NCI-H226 (cell line): ENCODE measurements around the gene POLR3GL.

ENCODE experiments used
- DNase-seq: peaks from one replicate; pipeline ENCODE4 v3.0.0-alpha.2; 2015

The POLR3GL gene

DNA sequence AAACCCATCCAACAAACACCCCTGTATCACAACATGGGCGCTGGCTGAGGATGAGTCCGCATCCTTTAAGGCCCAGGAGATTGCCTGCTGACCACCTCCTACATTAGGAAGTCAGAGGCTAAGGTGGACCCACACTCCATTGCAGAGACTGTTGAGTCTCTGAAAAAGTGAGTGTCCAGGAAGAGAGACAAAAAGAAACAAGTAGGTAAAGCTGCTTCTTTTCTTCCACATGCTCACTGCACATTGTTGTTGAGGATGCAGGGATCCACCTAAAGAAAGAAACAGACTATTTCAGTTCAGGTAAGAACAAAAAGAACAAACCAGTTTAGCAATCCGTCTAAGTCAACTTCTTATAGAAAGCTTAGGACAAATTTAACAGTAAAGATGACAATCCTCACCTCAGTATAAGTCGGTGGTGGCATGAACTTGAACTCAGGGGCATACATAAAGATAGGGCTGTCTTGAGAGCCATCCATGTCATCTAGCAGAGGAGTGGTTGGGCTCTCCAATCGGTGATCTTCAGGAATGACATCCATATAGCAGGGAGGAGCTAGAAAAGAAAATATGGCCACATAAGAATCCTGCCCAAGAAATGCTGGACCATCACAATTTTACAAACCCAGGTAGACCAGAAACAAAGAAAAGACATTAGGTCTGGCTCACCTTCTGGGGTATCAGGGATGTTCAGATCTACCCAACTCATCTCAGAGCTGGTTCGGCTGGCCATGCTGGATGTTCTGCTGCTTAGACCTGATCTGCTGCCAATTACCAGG is 29.3 kb downstream of the POLR3GL start:
- no peak for DNase-seq

DNA sequence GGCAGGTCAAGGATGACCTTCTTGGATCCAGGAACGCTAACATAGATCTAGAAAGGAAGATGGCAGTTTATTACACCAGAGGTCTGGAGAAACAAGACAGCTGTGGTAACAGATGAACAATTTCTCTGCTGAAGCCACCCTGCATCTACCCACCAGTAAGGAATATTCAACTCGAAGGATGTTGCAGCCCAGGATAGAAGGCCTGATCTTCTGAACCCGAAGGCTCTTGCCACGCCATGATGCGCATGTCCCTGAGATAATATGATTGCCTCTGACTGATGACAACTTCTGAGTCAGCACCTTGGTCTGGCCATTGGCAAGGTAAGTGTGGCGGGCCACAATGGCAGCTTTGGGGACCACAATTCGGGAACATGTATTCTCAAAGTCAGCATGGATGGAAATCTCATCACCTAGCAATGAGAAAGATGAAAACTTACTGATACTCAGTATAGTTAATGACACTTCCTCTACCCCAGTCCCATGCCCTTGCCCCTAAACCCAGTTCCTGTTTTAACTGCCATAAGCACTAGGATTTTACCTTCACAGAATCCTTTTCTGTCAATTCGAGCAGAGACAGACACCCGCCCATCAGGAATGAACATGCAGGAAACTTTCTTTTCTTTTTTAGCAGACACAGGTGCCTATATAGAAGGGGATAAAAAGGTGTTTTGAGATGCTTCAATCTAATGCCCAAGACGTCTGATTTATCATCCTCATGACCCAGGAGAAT is 30.1 kb downstream of the POLR3GL start:
- no peak for DNase-seq

DNA sequence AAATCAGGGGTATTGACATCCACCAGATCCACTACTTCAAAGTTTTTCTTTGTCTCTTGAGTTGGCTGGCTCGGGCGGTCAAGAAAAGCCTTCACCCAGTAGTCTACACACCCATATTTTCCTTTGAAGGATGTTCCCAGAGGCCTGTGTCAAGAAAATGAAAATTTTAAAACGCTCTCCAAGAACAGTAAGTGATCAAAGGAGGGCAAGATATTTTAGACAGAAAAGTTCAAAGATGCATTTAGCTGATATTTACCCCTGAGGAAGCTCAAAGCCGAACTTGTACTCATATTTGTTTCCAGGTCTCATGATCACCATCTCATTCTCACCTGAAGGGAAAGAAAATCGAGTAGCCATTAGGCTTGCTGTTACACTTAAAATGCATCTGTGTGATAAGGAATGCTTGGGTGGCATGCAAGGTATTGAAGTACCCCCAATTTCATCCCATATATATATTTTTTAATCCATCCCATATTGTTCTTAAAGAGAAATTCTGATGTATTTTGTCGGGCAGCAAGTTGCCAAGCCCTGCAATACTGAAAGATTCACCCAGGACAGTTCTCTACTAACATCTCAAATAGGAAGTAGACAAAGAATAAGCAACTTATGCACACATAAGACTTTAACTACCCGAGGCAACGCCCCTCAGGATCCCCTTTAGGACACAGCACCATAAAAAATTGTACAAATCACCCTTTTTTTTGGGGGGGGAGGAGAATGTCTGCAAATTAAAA is 30.8 kb downstream of the POLR3GL start:
- no peak for DNase-seq

DNA sequence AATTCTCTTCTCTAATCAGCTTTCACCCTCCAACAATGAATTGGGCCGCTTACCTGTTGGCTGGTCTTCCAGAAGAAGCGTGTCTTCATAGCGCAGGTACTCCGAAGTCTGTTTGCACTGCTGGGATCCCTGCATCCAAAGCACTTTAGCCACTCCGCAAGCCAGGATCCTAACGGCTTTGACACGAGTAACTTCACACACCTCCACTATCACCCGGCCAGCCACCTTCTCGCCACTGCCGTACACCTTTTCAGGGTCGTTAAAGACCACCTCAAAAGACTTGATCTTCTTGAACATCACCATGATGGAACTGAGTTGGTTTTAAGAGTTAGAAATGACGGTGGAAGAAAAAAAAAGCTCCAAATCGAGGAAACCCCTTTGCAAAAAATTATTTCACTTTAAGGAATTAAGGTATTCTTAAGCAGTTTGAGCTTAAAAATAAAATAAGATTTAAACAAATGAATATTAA is 31.5 kb downstream of the POLR3GL start:
- DNase-seq = no peak

DNA sequence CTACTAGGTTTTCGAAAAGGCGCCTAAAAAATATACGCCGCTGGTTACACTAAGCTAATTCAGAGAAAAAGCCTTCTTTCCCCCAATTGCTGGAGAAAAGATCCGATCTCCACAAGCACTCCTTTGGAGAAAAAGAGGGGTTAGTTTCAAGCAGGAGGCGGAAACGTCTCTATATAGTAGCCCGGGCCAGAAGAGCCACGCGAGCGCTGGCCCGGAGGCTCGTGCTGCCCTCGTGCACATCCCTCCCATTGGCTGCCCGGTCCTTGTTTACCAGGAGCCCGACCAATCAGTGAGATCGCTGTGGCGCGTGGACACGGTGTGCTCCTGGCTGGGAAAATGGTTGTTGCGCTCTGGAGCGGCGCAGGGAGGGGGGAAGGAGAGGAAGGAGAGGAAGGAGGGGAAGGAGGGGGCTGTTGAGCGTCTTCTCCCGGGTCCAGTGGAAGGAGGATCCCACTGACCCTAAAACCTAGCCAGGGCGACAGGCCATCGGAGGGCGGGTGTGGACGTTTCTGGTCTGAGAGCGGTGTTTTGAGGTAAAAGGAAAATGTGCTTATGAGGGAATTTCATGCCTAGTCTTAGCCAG is 32.0 kb downstream of the POLR3GL start, which contains the start of gene TXNIP:
Gene TXNIP (minus strand): TSS at position 147 of the 583 bp plus-strand sequence. CDS start 313 bp downstream, outside the sequence.
- DNase-seq = peak; percentile 98

DNA sequence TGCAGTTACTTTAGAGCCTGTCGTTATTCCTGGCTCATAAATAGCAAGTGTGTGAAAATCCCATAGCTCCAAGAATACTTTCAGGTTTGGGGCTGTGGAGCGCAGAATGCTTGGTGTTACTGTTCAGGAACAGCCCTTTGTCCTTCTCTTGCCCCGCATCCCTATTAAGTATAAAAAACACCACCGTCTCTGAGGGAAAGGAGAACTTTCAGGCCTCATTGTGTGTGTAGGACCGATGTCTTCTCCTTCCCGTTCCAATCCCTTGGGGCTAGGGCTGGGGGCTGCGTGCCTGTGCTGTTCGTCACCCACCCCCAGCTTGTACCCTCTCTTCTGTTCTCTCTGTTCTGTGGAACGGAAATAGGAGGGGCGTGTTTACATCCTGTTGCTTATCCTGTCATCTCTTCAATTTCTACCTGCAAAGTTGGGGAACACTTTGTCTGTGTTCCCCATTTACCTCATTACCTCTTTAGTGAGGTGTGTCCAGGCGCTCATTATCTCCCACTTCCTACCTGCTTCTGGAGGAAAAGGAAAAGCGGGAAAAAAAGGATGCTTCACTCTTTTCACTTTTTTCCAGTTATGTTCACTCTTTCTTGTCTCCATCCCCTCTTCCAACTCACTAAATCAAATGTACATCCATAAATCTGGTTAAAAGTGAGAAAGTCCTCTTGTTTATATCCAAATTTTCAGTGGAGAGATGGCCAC is 32.7 kb downstream of the POLR3GL start:
- no peak for DNase-seq

DNA sequence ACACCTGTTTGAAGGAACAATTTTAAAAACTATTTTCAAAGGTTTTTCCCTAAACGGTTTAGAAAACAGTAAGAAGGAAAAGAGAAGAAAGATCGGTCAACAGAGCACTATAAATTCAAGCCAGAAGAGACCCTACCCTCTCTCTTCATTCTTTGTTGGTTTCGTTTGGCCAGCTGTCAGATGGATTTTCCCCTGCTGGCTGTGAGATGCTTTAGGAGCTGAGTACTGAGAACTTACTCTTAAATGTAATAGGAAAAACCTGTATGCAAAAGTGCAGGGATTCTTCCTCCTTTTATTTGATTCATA is 33.2 kb downstream of the POLR3GL start:
- DNase-seq = no peak

DNA sequence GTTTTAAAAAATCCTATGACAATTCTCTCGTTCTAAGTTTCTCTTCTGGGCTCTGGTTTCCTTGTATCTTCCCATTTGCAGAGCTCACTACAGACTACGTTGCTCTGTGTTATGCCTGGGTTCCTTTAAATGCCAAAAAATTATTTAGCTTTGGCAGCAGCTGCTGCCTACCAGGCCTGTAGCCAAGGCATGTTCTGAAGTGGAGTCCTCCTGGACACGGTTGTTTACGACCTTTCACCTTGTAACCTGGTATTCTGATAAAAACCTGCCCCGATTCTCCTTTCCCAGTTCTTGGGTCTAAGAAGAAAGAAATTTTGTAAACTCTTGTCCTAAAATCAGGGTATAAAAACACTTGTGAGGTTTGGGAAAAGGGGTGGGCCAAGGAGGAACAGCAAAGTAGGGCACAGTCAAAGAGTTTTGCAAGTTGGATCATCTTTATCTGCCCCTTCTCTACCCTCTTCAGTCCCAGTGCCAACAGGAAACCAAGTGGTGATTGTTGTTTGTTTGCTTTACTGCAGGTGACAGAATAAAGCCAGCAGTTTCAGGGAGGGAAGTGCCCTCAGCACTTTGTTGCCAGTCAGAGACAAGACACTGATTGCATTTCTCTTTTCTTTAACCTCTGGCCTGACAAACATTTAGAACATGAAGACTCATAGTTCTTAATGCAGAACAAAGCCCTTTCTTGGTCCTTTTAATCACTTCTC is 35.0 kb downstream of the POLR3GL start:
- DNase-seq = no peak

DNA sequence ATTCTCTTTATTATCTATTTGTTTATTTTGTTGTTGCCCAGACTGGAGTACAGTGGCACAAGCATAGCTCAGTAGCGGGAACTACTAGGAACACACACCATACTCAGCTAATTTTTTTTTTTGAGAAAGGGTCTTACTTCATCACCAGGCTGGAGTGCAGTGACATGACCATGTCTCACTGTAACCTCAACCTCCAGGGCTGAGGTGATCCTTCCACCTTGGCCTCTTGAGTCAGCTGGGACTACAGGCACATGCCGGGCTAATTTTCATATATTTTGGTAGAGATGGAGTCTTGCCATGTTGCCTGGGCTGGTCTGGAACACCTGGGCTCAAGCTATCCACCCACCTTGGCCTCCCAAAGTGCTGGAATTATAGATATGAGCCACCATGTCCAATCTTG is 37.2 kb downstream of the POLR3GL start:
- DNase-seq = no peak

DNA sequence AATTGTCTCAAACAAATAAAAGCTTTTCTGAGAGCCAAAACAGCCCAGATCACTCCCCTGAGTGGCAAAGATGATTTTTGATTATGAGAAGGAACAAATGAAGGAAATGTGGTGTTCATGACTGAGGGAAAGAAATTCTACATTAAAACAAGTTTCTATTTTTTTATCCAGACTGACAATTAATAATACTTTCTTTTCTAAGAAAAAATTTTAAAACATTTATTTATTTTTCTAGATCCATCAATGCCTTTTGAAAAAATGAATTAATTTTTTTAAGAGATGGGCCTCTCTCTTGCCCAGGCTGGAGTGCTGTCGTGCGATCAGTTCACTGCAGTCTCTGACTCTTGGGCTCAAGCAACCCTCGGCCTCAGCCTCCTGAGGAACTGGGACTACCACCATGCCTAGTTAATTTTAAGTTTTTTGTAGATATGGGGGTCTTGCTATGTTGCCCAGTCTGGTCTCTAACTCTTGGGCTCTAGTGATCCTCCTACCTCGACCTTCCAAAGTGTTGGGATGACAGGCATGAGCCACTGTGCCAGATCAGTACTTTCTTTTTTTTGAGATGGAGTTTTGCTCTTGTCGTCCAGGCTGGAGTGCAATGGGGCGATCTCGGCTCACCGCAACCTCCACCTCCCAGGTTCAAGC is 43.1 kb downstream of the POLR3GL start:
- DNase-seq = no peak

DNA sequence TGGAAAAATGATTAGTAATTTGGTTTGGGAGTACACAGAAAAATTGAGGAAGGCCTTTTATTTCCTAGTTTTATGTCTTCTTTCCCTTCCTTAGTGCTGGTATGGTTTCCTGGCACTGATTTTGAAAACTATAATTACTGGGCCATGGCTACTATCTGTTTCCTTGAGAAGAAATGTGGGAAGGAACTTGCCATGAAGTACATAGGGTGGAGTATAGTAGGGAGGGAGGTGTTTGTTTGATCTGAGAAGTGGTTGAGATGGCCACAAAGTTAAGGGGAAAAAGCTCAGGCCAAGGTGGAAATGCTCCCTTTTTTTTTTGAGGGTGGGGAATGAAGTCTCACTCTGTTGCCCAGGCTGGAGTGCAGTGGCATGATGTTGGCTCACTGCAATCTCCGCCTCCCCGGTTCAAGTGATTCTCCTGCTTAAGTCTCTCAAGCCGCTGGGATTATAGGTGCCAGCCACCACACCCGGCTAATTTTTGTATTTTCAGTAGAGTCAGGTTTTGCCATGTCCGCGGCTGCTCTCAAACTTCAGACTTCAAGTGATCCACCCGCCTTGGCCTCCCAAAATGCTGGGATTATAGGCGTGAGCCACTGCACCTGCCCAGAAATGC is 45.7 kb downstream of the POLR3GL start:
- DNase-seq = no peak

DNA sequence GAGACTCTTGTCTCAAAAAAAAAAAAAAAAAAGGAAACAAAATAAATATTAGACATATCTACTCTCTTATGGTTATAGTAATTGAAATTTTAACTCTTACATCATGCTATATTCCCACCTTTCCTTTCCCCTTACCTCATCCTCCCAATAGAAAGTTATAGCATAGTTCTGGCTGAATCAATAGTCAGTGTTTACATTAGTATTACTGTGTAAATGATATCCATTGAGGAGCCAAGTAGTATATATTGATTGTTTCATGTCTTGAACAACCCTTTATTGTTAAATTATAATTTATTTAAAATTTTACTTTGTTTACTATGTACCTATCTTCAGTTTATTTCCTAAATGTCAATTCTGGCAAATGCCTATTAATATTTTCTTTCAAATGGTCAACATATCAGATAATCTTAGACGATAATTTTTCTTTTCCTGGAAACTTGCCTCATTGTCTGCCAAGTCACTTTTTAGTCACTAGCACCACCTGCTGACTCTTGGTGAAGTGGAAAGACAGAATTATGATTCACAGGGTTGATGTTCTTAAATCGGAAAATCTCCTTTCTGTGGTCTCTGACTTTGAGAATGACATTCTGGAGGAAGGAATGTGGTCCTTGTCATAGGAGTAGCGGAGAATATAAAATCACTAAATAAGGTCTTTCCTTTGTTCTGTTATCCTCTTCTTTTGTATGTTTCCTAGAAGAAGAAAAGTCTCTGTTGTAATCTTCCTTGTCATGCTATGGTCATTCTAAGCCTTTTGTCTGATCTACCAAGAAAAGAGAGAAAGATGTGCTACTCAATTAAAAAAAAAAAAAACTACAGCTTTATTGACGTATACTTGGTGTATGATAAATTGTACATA is 48.4 kb downstream of the POLR3GL start:
- DNase-seq = peak; percentile 26

DNA sequence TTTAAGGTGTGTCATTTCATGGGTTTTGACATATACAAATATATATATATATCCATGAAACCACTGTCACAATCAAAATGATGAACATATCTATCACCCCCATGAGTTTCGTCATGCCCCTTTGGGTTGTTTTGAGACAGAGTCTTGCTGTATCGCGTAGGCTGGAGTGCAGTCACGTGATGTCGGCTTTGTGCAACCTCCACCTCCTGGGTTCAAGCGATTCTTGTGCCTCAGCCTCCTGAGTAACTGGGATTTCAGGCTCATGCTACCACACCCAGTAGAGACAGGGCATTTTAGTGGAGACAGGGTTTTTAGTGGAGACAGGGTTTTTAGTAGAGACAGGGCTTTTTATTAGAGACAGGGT is 49.1 kb downstream of the POLR3GL start:
- DNase-seq = no peak

DNA sequence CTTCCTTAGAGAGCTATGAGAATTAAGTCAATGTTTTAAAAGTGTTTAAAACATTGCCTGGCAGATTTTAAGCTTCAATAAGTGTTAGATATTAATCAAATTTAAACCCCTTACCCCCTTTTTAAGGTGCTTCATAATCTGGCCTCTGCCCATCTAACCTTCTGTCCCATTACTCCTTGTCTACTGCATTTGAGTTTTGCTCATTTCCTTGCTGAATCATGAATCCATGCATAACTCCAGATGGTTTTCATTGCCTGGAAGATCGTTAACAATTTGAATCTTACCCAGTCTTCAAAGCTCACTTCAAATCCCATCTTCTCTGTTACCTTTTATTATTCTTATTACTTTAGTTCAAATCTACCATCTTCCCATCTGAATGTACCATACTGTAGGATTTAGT is 52.4 kb downstream of the POLR3GL start:
- DNase-seq = no peak

DNA sequence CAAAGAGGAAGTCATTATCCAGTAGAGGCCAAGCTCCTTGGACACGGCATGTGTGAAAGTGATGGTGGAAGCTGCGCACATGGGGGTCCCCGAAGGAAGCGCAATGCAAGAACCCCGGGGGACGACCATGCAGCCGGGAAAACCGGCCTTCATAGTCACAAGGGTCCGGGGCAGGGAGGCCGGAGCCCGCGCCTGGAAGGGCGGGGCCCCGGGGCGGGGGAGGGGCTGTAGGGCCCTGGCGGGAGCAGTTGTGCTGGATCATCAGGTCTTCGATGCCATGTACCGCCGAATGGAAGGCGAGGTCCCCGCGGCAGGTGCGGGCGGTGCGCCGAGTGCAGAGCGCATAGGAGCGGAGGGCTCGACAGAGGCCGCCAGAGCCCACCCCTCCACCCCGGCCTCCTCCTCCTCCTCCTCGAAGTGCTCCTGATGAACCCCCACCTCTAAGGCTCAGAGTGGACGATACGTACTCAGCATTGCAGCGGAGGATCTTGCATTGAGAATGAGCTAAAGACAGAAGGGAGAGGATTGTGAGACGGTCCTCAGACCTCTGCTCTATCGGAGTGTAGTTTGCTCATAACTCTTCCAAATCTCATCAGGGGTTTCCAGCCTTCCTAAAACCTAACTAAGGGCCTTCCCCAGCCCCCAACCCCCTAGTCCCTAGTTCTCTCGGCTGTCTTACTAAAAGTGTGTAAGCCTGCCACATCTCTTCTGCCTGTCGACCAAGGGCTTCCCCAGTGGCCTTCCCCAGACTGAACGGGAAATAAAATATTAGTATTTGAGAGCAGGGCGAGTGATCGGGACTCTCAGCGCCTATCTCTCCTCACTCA is 55.0 kb downstream of the POLR3GL start:
- DNase-seq = no peak

DNA sequence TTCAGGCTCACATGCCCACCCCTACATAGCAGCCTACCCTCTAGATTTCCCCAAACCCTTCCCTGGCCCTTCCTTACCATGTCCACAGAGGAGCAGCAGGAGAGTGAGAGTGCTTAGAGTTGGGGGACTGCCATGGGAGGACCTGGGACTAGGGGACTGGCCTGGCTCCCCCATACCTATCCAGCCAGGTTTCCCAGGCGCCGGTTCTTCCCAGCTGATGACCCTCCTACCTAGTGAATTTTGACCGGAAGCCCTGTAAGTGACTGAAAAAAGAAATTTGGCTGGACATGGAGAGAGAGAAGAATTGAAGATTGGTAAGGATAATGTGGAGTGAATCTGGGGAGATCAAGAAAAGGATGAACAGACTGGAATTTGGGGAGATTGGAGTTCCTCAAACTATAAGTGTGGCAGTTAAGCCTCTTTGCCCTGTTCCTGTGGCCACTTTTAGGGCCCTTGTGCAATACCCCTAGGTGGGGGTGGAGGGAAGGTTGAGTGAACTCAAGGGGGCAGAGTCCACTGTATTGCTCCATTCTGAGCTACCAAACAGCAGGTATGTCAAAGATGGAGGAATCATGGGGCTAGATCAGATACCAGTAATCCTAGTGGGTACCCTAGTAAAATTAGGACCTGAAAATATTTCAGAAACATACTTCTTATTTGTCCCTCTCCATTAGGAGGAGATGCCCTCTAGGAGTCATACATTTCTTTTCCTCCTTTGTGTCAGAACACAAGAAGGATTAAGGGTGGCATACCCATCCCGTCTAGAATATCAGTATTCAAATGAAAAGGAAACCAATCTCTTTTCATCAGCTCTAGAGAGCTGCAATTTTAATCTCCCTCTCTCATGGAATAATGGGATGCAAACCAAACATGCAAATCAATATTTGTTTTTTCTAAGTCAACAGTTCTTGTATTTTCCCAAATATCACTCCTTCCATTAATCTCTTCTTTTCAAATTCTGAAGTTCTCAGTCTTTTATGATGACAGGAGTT is 55.9 kb downstream of the POLR3GL start:
- no peak for DNase-seq

DNA sequence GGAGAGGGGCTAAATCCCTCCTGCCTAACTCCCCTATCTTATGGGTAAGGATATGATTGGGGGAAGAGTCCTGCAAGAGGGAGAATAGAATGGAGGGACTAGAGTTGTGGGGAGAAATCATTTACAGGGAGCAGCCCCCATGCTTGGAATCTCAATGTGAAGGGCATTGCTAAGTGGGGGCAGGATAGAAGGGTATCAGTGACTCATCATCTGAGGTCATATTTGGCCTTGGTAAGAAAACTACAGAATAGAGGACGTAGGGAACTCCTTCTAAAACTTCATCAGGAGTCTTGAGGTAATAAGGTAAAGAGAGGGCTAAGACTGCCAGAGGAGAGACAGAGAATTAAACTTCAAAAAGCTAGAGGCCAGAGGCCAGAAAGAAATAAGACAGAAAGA is 56.6 kb downstream of the POLR3GL start:
- no peak for DNase-seq
